Motor neuron (in vitro differentiated cells): ENCODE results near the gene SLC22A7. TPM values are rescaled to one million over a fixed set of nuclear protein-coding genes. Genes with fewer than 3 reads are reported as not detected.

Source experiments
- ATAC-seq, 8 experiments: fragments of 200-7000 bp; cut with Tn5 transposase; replicated peaks in 6 of 8; 2 replicates each; pipeline ENCODE4 v1.8.0; 2021; ENCODE audit warnings: mild to moderate bottlenecking in 8 of 8, moderate library complexity in 8 of 8
- H3K27ac ChIP-seq, 2 donors: fragments of 250-450 bp; sonication (Bioruptor Pico); 2 replicates each; pipeline ENCODE4 v1.9.0; 2021; ENCODE audit warnings: antibody characterized with exemption in 2 of 2, mild to moderate bottlenecking in 2 of 2, moderate library complexity in 1 of 2
- H3K4me1 ChIP-seq, 2 donors: fragments of 250-450 bp; sonication (Bioruptor Pico); replicated peaks in 1 of 2; 2 replicates each; pipeline ENCODE4 v1.6.1; 2021; ENCODE audit warnings: antibody characterized with exemption in 2 of 2, mild to moderate bottlenecking in 2 of 2, moderate library complexity in 1 of 2
- H3K4me3 ChIP-seq, 5 donors: fragments of 250-450 bp; sonication (Bioruptor Pico); 2 replicates each; pipeline ENCODE4 v1.9.0; 2021; ENCODE audit warnings: antibody characterized with exemption in 5 of 5, mild to moderate bottlenecking in 5 of 5, moderate library complexity in 4 of 5
- WGBS, 10 experiments: fragments of 450-650 bp; shearing (Covaris generic); methylation state at CpG; one replicate each; pipeline ENCODE4 v1.0.0; 2022; 5-methylcytosine and 5-hydroxymethylcytosine counted together
- in situ Hi-C, 9 experiments: fragments of 400-800 bp; cut with MboI; loops; one replicate each; pipeline ENCODE4 v1.15.0; 2021; ENCODE audit warnings: low sequenced_read_pairs in 9 of 9, low pct_unique_long_range_greater_than_20kb in 2 of 9; ENCODE audit not compliant: unreplicated experiment in 9 of 9
- total RNA-seq, 8 experiments: library from RNA; unstranded; fragments of 300-600 nt; gene quantifications; 2 replicates each; pipeline versions ENCODE4 v1.2.3 to v1.2.4, GENCODE V29; 2022

Gene SLC22A7
- total RNA-seq, 8 experiments from 2014 or later: 0.23 to 0.78 (median 0.63) TPM; not detected in 3

DNA sequence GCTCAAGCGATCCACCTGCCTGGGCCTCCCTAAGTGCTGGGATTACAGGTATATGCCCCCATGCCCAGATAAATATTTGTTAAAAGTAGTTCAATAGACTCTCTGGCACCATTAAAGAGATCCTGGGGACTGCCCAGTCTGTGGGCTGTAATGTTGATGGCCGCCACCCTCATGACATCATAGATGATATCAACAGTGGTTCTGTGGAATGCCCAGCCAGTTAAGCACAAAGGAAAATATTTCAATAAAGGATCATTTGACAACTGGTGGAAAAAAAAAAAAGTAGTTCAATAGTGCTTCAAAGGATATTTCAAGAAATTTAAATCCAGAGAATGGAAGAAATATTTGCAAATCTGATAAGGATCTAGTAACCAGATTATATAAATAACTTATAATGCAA is 12.1 kb downstream of the SLC22A7 start:
- H3K27ac ChIP-seq: no peak overlapping the region
- no peak for ATAC-seq
- in situ Hi-C loops: no loop called here
- H3K4me3 ChIP-seq: no peak overlapping the region
- 36 to 100% (median 87%) methylated on average over 1 to 2 of the region's 2 CpGs; no CpG with 5 or more reads in 4 of the 10 experiments for WGBS, 10 experiments
- H3K4me1 ChIP-seq: peaks cover 0 to 7% of the 10 kb centered on the region in 2 donors

DNA sequence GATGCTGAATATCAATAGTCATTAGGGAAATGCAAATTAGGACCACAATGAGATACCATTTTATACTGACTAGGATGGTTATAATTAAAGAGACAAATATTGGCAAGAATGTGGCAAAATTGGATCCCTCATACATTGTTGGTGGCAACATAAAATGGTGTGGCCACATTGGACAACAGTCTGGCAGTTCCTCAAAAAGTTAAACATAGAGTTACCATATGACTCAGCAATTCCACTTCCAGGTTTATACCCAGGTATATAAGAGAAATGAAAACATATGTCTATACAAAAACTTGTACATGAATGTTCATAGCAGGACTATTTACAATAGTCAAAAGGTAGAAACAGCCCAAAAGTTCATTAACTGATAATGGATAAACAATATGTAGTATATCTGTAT is 12.6 kb downstream of the SLC22A7 start:
- Histone ChIP-seq H3K4me3 (no peak overlapping the region), H3K4me1 (peaks cover 0 to 7% of the 10 kb centered on the region in 2 donors), H3K27ac (no peak overlapping the region)
- ATAC-seq: no peak
- in situ Hi-C loops: no loop called here

DNA sequence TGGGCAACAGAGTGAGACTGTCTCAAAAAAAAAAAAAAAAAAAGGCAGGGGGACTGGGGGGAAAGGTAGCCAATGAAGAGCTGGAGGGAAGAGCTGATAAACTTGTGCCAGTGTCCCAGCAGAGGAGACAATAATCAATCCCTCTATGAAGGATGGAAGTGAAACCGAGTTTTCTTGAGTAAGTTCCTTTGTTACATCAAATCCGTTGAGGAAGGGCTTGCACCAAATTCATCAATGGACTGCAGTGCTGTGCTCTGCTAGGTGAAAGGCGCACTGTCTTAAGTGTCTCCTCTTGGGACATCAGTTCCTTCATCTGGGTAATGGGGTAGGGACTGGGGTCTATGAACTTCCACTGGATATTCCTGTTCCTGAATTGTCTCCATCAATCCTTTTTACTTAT is 13.6 kb downstream of the SLC22A7 start:
- no peak for ATAC-seq
- no peak overlapping the region for H3K27ac ChIP-seq
- WGBS, 10 experiments: 8 to 89% (median 75%) methylated on average over 2 to 3 of the region's 3 CpGs; no CpG with 5 or more reads in 2 of the 10 experiments
- H3K4me1 ChIP-seq: peaks cover 0 to 7% of the 10 kb centered on the region in 2 donors
- in situ Hi-C loops: no loop called here
- no peak overlapping the region for H3K4me3 ChIP-seq

DNA sequence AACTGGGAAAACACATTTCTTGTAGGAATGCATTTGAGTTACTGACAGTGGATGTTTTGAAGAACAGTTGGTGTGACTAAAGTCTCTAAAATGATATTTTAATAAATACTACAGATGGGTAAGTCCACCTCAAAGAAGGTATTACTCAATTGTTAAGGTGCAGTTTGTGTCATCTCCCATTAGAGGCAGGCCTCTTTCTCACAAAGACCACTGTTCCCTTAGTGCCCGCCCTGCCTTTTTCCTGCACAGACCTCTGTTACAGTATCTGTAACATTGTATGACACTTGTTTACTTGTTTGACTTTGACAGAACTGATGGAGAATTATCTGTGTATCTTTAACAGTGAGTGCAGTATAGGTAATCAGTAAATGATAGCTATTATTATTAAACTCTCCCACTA is 15.8 kb downstream of the SLC22A7 start:
- Histone ChIP-seq H3K4me1 (peaks cover 0 to under 1% of the 10 kb centered on the region in 2 donors), H3K4me3 (no peak overlapping the region), H3K27ac (no peak overlapping the region)
- no peak for ATAC-seq
- in situ Hi-C loops: no loop called here
- whole genome bisulfite sequencing, 10 experiments: 40 to 100% (median 83%) methylated on average over 1 of the region's 1 CpG; no CpG with 5 or more reads in 3 of the 10 experiments

DNA sequence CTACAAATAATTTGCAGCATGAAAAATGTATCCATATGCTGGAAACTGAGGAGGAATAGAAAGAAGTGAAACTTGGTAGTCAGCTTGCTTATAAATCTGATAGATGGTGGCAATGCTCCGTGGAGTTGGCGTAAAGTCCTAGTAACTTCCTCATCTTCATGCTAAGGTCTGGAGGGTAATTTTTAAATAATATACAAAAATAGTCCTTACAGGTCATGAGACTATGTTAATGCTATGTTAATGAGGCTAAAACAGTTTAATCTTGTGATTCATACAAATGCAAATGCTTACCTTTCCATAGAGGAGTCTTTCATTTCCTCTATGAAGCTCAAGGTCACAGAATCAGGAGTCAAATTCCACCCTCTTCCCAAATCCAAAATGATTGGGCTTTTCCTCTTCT is 20.0 kb downstream of the SLC22A7 start:
- no peak overlapping the region for H3K27ac ChIP-seq
- peak in 3 of 8 experiments; percentile 73 to 86 (median 85) for ATAC-seq
- whole genome bisulfite sequencing, 10 experiments: 71 to 100% (median 88%) methylated on average over 1 to 2 of the region's 2 CpGs; no CpG with 5 or more reads in 2 of the 10 experiments
- in situ Hi-C loops: no loop called here
- H3K4me1 ChIP-seq: no peaks in the 10 kb centered on the region
- H3K4me3 ChIP-seq: no peak overlapping the region

DNA sequence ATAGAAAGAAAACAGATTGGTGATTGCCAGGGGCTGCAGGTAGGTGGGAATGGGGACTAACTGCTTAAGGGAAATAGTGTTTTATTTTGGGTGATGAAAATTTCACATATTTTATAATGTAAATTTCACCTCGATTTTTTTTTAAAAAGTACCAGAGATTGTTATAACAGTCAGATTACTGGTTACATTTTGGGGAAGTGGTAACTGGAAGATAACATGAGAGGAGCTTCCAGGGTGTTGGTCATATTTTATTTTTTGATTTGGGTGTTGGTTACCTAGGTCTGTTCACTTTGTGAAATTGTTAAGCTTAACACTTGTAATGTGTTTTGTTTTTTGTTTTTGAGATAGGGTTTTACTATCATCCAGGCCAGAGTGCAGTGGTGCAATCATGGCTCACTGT is 27.8 kb downstream of the SLC22A7 start:
- Histone ChIP-seq H3K4me3 (no peak overlapping the region), H3K4me1 (no peaks in the 10 kb centered on the region), H3K27ac (no peak overlapping the region)
- in situ Hi-C loops: no loop called here
- WGBS, 10 experiments: 0 to 86% (median 44%) methylated on average over 1 of the region's 1 CpG; no CpG with 5 or more reads in 1 of the 10 experiments
- ATAC-seq: no peak

DNA sequence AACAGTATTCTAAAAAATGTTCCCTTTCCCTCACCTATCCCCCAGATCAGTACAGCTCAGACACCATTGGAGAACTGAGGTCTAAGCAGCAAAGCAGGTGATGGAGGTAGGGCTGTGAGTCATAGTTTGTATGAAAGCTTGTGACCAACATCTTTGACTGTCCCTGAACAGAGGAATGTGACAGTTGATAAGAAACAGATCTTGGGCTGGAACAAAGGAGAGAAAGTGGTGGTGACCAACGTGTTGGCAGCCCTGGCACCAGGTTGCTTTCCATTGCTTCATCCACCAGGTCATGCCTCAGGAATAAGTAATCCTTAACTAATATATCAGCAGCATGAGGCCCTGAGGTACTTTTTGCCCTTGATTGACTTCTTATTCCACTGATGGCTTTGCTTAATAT is 30.5 kb downstream of the SLC22A7 start:
- 0 to 86% (median 37%) methylated on average over 1 of the region's 1 CpG; no CpG with 5 or more reads in 2 of the 10 experiments for WGBS, 10 experiments
- Histone ChIP-seq H3K4me1 (no peaks in the 10 kb centered on the region), H3K4me3 (no peak overlapping the region), H3K27ac (no peak overlapping the region)
- in situ Hi-C loops: no loop called here
- no peak for ATAC-seq

DNA sequence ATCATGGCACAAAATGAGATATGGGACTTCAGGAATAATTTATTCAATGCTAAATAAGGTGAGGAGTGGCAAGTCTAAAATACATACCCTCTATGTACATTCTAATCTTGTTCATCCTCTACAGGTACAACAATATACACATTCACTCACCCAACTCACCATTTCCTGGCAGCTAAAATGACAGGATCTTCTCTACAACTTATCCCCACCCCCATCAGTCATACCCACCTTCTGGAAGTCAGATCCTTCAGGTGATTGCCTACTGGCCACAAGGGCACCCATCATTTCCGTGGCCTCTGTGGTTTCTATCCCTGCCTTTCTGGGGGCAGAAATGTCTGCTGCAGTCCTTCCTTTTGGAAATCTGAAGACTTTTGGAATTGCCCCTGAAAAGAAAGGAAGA is 33.4 kb downstream of the SLC22A7 start:
- in situ Hi-C loops: loop anchor here in 1 of 9 experiments (10.0 kb wide), 1 partner anchor 67 kb away; no protein-coding TSS in a partner anchor
- H3K4me1 ChIP-seq: no peaks in the 10 kb centered on the region
- no peak overlapping the region for H3K27ac ChIP-seq
- no peak for ATAC-seq
- WGBS, 10 experiments: 50 to 100% (median 88%) methylated on average over 1 of the region's 1 CpG; no CpG with 5 or more reads in 6 of the 10 experiments
- no peak overlapping the region for H3K4me3 ChIP-seq

DNA sequence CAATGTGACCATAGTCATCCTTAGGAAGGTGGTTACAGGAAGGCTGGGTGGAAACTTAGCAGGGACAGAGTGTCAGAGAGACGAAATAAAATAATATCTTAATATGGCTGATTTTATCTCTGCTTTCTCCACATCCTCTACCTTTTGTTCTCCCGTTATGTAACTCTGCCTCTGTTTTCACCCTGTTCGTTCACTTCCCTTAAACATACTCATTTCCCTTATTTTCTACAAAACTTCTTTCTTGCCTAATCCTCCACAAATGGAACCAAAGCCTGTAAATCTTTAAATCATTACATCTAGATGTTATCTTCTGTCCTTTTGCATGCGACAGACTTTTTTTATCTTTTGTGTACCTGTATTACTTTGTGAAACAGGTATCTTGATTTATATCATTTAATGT is 33.8 kb downstream of the SLC22A7 start:
- in situ Hi-C loops: loop anchor here in 1 of 9 experiments (10.0 kb wide), 1 partner anchor 67 kb away; no protein-coding TSS in a partner anchor

DNA sequence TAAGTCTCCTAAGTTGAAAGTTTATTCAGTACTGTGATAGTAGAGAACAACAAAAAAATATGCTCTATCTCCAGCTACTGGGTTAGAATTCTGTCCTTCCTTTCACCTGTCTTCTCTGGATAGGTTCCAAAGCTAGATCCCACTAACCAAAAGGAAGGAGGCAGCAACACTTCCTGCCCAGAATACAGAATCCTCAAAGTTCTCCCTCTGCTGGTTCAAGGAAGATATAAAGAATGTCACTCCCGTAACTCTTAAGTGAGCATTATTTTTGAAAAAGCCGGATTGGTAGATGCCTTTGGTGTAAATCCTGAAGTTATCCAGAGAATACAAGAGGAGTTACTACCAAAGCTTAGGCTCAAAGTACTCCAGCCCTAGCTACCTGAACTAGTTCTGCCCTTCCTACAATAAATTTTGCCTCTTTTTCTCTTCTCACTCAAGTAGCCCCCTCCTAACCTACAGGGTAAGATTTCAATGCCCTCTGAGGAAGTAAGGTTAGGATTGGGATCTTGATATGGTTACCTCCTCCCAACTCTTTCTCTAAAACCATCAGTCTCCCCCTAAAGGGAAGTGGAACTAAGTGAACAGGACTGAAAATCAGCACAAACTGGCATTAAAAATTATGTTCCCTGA is 36.5 kb downstream of the SLC22A7 start:
- 23 to 83% (median 49%) methylated on average over 1 to 2 of the region's 2 CpGs; no CpG with 5 or more reads in 2 of the 10 experiments for WGBS, 10 experiments
- Histone ChIP-seq H3K4me1 (no peaks in the 10 kb centered on the region), H3K4me3 (no peak overlapping the region), H3K27ac (no peak overlapping the region)
- in situ Hi-C loops: loop anchor here in 1 of 9 experiments (10.0 kb wide), 1 partner anchor 70 kb away; no protein-coding TSS in a partner anchor
- peak in 5 of 8 experiments; percentile 44 to 84 (median 75) for ATAC-seq

More for the DNA sequence above, 33.8 kb downstream of the SLC22A7 start:
- ATAC-seq: no peak
- WGBS, 10 experiments: 50 to 88% (median 75%) methylated on average over 3 to 4 of the region's 4 CpGs
- H3K27ac ChIP-seq: no peak overlapping the region
- no peaks in the 10 kb centered on the region for H3K4me1 ChIP-seq
- no peak overlapping the region for H3K4me3 ChIP-seq

DNA sequence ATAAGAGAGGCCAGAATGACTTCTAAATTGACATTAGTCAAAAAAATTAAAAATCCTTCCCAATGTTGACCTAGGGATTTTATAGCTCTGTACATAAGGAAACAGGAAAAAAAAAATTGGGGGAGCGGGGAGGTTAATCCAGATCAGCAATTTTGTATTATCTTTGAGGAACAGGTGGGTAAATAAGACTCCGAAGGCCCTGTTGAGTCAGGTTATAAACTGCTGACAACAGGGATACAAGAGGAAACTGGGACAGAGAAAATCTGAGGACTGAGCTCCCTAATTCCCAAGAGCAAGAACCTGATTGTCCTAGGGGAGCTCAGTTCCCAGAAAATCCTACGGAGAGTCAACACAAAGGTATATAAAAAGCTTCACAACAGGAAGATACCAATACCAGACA is 37.4 kb downstream of the SLC22A7 start:
- ATAC-seq: no peak
- in situ Hi-C loops: loop anchor here in 1 of 9 experiments (10.0 kb wide), 1 partner anchor 71 kb away; no protein-coding TSS in a partner anchor
- 80 to 100% (median 97%) methylated on average over 1 to 3 of the region's 3 CpGs; no CpG with 5 or more reads in 1 of the 10 experiments for WGBS, 10 experiments
- no peak overlapping the region for H3K4me3 ChIP-seq
- no peak overlapping the region for H3K27ac ChIP-seq
- no peaks in the 10 kb centered on the region for H3K4me1 ChIP-seq

DNA sequence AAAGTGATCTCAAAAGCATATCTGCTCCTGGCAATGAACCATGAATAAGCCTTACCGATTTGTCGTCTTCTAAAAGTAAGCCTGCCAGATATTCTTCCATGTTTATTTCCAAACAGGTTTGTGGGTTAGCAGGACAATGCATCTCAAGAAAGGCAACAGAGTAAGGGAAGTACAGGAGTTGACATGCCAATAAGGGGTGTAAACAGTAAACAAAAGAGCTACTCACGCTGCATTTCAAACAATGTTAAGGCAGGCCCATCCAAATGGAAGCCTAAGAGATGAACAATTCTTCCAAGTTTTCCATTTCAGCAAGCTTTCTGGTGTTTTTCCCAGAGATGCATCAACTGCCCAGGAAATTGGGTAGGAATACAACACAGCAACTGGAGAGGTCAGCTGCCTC is 38.3 kb downstream of the SLC22A7 start:
- no peak overlapping the region for H3K4me3 ChIP-seq
- 7 to 94% (median 82%) methylated on average over 1 to 3 of the region's 3 CpGs; no CpG with 5 or more reads in 2 of the 10 experiments for WGBS, 10 experiments
- H3K27ac ChIP-seq: no peak overlapping the region
- no peaks in the 10 kb centered on the region for H3K4me1 ChIP-seq
- ATAC-seq: peak in 2 of 8 experiments; percentile 62 to 70
- in situ Hi-C loops: loop anchor here in 1 of 9 experiments (10.0 kb wide), 1 partner anchor 72 kb away; no protein-coding TSS in a partner anchor

DNA sequence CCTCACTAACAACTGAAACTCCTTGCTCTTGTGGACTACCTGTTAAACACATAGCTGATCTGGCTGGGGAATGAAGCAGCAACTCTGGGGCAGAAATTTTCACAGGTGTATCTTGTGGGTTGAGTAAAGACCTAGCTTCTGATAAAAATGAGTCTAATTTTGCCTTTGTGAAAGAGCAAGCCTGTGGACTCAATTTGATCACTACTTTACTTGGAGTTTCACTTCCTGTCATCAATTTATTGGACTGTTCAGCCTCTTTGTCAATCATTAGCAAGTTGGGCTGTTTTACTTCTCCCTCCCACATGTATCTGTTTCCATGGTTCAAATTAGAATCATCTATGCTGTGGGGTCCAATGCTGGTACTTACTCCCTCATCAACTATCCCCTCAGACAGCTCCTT is 40.2 kb downstream of the SLC22A7 start:
- in situ Hi-C loops: loop anchor here in 1 of 9 experiments (10.0 kb wide), 1 partner anchor 73 kb away; no protein-coding TSS in a partner anchor
- Histone ChIP-seq H3K27ac (no peak overlapping the region), H3K4me3 (no peak overlapping the region)

More for the DNA sequence above, 40.2 kb downstream of the SLC22A7 start:
- no peaks in the 10 kb centered on the region for H3K4me1 ChIP-seq
- ATAC-seq: no peak
